Heart right ventricle (tissue), 16 donors: Measurements from ENCODE around the gene GRPEL2. TPM values are rescaled to one million over a fixed set of nuclear protein-coding genes. Genes with fewer than 3 reads are reported as not detected.

Experiments used
- ATAC-seq, 8 donors: fragments of 200-7000 bp; cut with Tn5 transposase; one replicate each; pipeline ENCODE4 v1.9.1; 2020; ENCODE audit warnings: mild to moderate bottlenecking in 8 of 8, moderate library complexity in 8 of 8, moderate number of reproducible peaks in 1 of 8
- DNase-seq, 2 donors: peaks; one replicate each; pipeline ENCODE4 v3.0.0-alpha.2; 2020
- H3K27ac ChIP-seq, 10 donors: fragments of 200-600 bp; sonication (generic) in 2 of 10; one replicate each; pipeline versions ENCODE4 v1.5.0 to v1.8.0; 2020 to 2022; ENCODE audit warnings: mild to moderate bottlenecking in 3 of 10
- H3K27me3 ChIP-seq, 7 donors: fragments of 200-600 bp; one replicate each; pipeline ENCODE4 v1.8.0; 2021 to 2022; ENCODE audit warnings: mild to moderate bottlenecking in 2 of 7
- H3K36me3 ChIP-seq, 9 donors: fragments of 200-600 bp; sonication (generic) in 1 of 9; one replicate each; pipeline versions ENCODE4 v1.5.0 to v1.8.0; 2020 to 2022; ENCODE audit warnings: mild to moderate bottlenecking in 2 of 9
- H3K4me1 ChIP-seq, 9 donors: fragments of 200-600 bp; sonication (generic) in 1 of 9; one replicate each; pipeline versions ENCODE4 v1.5.0 to v1.8.0; 2020 to 2022; ENCODE audit warnings: mild to moderate bottlenecking in 4 of 9
- H3K4me3 ChIP-seq, 10 donors: fragments of 200-600 bp; sonication (generic) in 2 of 10; one replicate each; pipeline versions ENCODE4 v1.5.0 to v1.8.0; 2020 to 2022; ENCODE audit warnings: mild to moderate bottlenecking in 7 of 10, moderate library complexity in 2 of 10
- H3K9me3 ChIP-seq, 11 donors: fragments of 200-600 bp in 10 of 11; sonication (generic) in 2 of 11; one replicate each; pipeline versions ENCODE4 v1.5.0 to v1.8.0; 2013 to 2022; ENCODE audit warnings: mild to moderate bottlenecking in 2 of 11, control low read depth in 1 of 11, moderate library complexity in 1 of 11
- WGBS, 2 donors: extraction: QIAGEN DNeasy Blood & Tissue Kit; methylation state at CpG; one replicate each; pipeline ENCODE4 v1.1.7; 2013; ENCODE audit warnings: inconsistent platforms in 1 of 2; 5-methylcytosine and 5-hydroxymethylcytosine counted together
- intact Hi-C, 10 donors: fragments of 100-400 bp; cut with DNase I; formaldehyde crosslinking; loops; one replicate each; pipeline versions ENCODE4 v1.11.1 to v1.14.2; 2022
- polyA plus RNA-seq, 2 donors: library from polyadenylated mRNA; stranded (reverse); fragments of 200-250 nt; gene quantifications; one replicate each; pipeline ENCODE4 v1.2.3, GENCODE V29; 2013
- total RNA-seq, 10 donors: library from RNA; stranded (reverse); fragmentation: NEBNext Ultra II Directional in 3 of 10; extraction: Animal tissue kit (Norgen Biotek cat#: 25700) in 3 of 10; gene quantifications; one replicate each; pipeline versions ENCODE4 v1.2.1 to v1.2.4, GENCODE V29; 2021 to 2023
- TF ChIP-seq, protein P1 (sequence below), 9 donors: fragments of 200-600 bp; sonication (generic) in 2 of 9; IDR thresholded peaks; one replicate each; pipeline versions ENCODE4 v1.5.0 to v1.8.0; 2021 to 2022; ENCODE audit warnings: antibody characterized with exemption in 9 of 9, mild to moderate bottlenecking in 5 of 9, moderate library complexity in 1 of 9
- donor health status: Arrhythmogenic right ventricular cardiomyopathy.
- donor health status: ischemic (EF 13 %, LVEDD 7.1; RV severe dilation, severe dysfunction).
- donor health status: healthy with polysubstance abuse.
- donor health status: DM: no; HTN: yes; CAD: no.
- donor health status: DM: no; HTN: no; CAD: no.
- donor health status: ischemic (EF 25% LVEDD 6.9; RV normal size, moderate dysfunction).
- donor health status: ischemic (EF 25% LVEDD 5.7; RV mildly dilated, moderate dysfunction).
- donor health status: healthy.
- donor health status: DM: yes; HTN: yes; CAD: no.
- donor health status: Ischemic cardiomyopathy.
- donor health status: ischemic (EF 35%, LVEDD 5.7; RV mildly dilated, moderate dysfunction).
- donor health status: nonischemic (EF 11% LVEDD 7.7; RV severe dilation, severe dysfunction).
- donor health status: DM: yes; HTN: yes; CAD: no.
- donor health status: PGD.
- donor health status: ischemic (EF 29% LVEDD 5.4; RV normal size, mild dysfunction).
- donor health status: nonischemic (EF 23%, LVEDD 6.1; RV moderate dilation, normal function).

Gene GRPEL2
- total and polyA plus RNA-seq, 12 donors, result 4.8 to 13.4 (median 9.9) TPM

DNA sequence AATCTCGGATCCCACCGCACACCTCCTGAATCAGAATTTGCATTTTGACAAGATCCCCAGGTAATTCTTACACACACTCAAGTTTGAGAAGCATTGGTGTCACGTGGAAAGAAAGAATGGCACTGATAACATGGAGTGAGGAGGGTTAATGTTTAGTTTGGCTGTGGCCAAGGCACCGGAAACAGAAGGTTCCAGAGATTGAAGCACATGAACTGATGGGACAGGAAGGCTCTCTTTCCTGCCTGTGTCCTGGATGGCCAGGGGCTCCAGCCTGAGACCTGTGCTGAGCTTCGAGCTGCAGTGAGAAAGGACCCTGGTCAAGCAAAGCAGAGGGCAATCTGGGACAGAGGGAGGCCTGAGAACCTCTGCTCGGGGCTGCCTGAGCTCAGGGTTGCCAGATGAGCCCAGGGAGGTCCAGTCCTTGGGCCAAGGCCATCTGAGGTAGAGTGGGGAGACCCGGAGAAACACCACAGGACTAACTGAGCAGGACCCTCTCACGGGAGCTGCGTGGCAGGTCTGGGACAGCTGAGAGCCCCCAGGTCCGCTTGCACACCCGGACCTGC, 46.4 kb upstream of the GRPEL2 start:
- peaks cover 0 to 50% (median 25%) of the 10 kb centered on the region in 9 donors for H3K36me3 ChIP-seq
- DNase-seq (peak in 1 of 2 donors; percentile 71), ATAC-seq (peak; percentile 43 to 79 (median 57))
- intact Hi-C loops, result no loop called here
- peak overlapping the region in 3 of 10 donors; percentile 7 to 25 (median 23) for H3K4me3 ChIP-seq
- WGBS, 2 donors, result 36 to 48% methylated on average over 11 of the region's 11 CpGs
- H3K9me3 ChIP-seq, result no peaks in the 10 kb centered on the region
- TF ChIP-seq, protein P1, sequence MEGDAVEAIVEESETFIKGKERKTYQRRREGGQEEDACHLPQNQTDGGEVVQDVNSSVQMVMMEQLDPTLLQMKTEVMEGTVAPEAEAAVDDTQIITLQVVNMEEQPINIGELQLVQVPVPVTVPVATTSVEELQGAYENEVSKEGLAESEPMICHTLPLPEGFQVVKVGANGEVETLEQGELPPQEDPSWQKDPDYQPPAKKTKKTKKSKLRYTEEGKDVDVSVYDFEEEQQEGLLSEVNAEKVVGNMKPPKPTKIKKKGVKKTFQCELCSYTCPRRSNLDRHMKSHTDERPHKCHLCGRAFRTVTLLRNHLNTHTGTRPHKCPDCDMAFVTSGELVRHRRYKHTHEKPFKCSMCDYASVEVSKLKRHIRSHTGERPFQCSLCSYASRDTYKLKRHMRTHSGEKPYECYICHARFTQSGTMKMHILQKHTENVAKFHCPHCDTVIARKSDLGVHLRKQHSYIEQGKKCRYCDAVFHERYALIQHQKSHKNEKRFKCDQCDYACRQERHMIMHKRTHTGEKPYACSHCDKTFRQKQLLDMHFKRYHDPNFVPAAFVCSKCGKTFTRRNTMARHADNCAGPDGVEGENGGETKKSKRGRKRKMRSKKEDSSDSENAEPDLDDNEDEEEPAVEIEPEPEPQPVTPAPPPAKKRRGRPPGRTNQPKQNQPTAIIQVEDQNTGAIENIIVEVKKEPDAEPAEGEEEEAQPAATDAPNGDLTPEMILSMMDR (IDR thresholded peaks at IDR 0.05), result no peak
- peak overlapping the region; percentile 31 to 97 (median 85) for H3K27ac ChIP-seq
- peaks cover 37 to 100% (median 83%) of the 10 kb centered on the region in 9 donors for H3K4me1 ChIP-seq
- peaks cover 0 to 10% (median 0%) of the 10 kb centered on the region in 7 donors for H3K27me3 ChIP-seq

DNA sequence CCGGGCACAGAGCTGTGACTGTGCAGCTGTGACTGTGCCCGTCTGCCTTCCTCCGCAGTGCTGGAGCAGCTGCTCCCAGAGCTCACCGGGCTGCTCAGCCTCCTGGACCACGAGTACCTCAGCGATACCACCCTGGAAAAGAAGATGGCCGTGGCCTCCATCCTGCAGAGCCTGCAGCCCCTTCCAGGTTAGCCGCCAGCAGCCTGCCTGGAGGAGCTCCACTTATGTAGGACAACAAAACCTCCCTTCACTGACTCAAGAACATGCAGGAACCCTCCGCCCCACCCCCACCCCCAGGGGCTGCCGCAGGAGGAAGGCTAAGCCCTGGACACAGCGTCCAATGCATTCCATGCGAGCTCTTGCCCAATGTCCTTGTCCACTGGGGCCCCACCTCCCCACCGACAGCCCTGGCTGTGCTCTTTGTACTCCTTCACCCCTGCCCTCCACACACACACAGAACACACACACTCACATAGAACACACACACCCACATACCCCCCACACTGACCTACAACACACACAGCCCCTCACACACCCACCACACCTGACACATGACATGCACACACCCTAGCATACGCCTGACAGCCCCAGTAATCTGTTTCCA, 45.7 kb upstream of the GRPEL2 start:
- 54 to 61% methylated on average over 14 of the region's 14 CpGs for WGBS, 2 donors
- Histone ChIP-seq H3K4me1 (peaks cover 36 to 100% (median 76%) of the 10 kb centered on the region in 9 donors), H3K4me3 (peak overlapping the region in 3 of 10 donors; percentile 7 to 25 (median 23)), H3K36me3 (peaks cover 0 to 56% (median 25%) of the 10 kb centered on the region in 9 donors), H3K27ac (peak overlapping the region; percentile 31 to 97 (median 85)), H3K9me3 (no peaks in the 10 kb centered on the region), H3K27me3 (peaks cover 0 to 10% (median 0%) of the 10 kb centered on the region in 7 donors)
- no peak for DNase-seq
- intact Hi-C loops, result no loop called here
- TF ChIP-seq, protein P1 (IDR thresholded peaks at IDR 0.05), result no peak
- ATAC-seq, result peak in 6 of 8 donors; percentile 7 to 55 (median 30)

DNA sequence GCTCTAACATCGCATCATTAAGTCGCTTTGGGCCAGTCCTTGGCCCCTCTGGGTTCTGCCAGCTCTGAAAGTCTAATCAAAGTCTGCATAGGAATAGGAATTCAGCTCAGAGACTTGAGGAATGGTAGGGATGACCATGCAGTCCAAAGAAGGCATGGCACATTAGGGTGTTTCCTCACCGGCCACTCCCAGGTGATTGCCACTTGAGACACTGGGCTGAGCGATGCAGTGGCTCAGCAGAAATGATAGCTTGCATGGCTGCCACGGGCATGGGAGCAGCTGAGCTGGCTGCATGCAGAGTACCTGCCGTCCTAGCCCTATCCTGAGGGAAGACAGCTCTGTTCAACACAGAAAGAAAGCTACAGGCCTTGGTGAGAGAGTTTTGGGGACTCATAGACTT, 44.9 kb upstream of the GRPEL2 start:
- Histone ChIP-seq H3K4me1 (peaks cover 30 to 100% (median 73%) of the 10 kb centered on the region in 9 donors), H3K36me3 (peaks cover 0 to 65% (median 25%) of the 10 kb centered on the region in 9 donors), H3K27me3 (peaks cover 0 to 10% (median 0%) of the 10 kb centered on the region in 7 donors), H3K27ac (peak overlapping the region in 9 of 10 donors; percentile 31 to 97 (median 85)), H3K9me3 (no peaks in the 10 kb centered on the region), H3K4me3 (no peak overlapping the region)
- TF ChIP-seq, protein P1 (IDR thresholded peaks at IDR 0.05), result no peak
- intact Hi-C loops, result no loop called here
- no peak for ATAC-seq
- DNase-seq, result no peak
- WGBS, 2 donors, result 78 to 83% methylated on average over 6 of the region's 6 CpGs

DNA sequence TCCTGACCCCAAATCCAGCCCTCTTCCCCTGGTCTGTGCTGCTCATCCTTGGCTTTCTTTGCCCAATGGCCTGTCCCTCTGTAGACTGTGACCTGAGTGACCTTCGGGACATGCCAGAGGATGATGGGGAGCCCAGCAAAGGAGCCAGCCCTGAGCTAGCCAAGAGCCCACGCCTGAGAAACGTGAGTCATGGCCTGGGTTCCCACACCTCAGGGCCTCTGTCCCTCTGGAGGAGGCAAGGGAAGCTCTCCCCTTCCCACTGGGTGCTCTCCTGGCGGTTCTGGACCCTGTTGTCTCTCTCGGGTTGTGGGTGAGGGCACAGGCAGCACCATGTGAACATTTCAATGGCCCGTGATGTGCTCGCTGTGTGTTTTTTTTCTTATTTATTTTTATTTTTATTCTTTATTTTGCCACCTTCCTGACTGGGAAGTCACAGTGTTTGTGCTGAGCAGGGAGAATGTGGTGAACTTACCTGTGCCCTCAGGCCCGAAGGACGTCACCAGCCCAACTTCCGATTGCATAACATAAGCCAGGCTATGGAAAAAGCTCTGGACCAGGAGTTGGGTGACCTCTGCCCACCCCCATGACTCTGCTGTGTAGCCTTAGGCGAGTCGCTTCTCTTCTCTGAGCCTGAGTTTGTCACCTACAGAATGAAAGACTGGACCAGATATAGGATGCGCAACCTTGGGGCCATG, 44.1 kb upstream of the GRPEL2 start:
- peaks cover 25 to 94% (median 66%) of the 10 kb centered on the region in 9 donors for H3K4me1 ChIP-seq
- TF ChIP-seq, protein P1 (IDR thresholded peaks at IDR 0.05), result no peak
- 85 to 86% methylated on average over 13 of the region's 13 CpGs for WGBS, 2 donors
- intact Hi-C loops, result no loop called here
- ATAC-seq (no peak), DNase-seq (no peak)
- H3K27me3 ChIP-seq, result peaks cover 0 to 10% (median 0%) of the 10 kb centered on the region in 7 donors
- no peaks in the 10 kb centered on the region for H3K9me3 ChIP-seq
- H3K27ac ChIP-seq, result peak overlapping the region in 8 of 10 donors; percentile 31 to 97 (median 84)
- peaks cover 0 to 71% (median 27%) of the 10 kb centered on the region in 9 donors for H3K36me3 ChIP-seq
- no peak overlapping the region for H3K4me3 ChIP-seq
